Activated T-cell treated with anti-CD3 and anti-CD28 coated beads, Interleukin-2, amount 50 U/mL, for 72 hours (primary cell): Measurements from ENCODE around the gene LDLRAD4. TPM values are rescaled to one million over a fixed set of nuclear protein-coding genes. Genes with fewer than 3 reads are reported as not detected.
A peak's percentile ranks its signal among the peaks of the same experiment; 100 is the strongest.

Source experiments
- ATAC-seq, 2 donors: fragments of 150-1000 bp; cut with Tn5 transposase; replicated peaks in 1 of 2; 2 replicates each; pipeline ENCODE4 v1.10.0; 2021; ENCODE audit warnings: moderate library complexity in 2 of 2, mild to moderate bottlenecking in 1 of 2
- DNase-seq, 2 donors: peaks; one replicate each; pipeline ENCODE4 v3.0.0; 2021 to 2022; ENCODE audit warnings: mixed read lengths in 1 of 2
- H3K27ac Mint-ChIP-seq: one replicate; pipeline ENCODE4 v1.8.0; 2022; ENCODE audit warnings: mild to moderate bottlenecking, moderate library complexity, mixed read lengths
- H3K27me3 Mint-ChIP-seq: one replicate; pipeline ENCODE4 v1.8.0; 2022; ENCODE audit warnings: low read depth, mixed read lengths
- H3K36me3 Mint-ChIP-seq, 2 donors: one replicate each; pipeline ENCODE4 v1.8.0; 2022; ENCODE audit warnings: mixed read lengths in 2 of 2, mild to moderate bottlenecking in 1 of 2; ENCODE audit not compliant: insufficient read depth in 2 of 2
- H3K4me1 Mint-ChIP-seq: one replicate; pipeline ENCODE4 v1.8.0; 2022; ENCODE audit warnings: low read depth, mixed read lengths
- H3K4me3 Mint-ChIP-seq, 2 donors: one replicate each; pipeline ENCODE4 v1.8.0; 2022; ENCODE audit warnings: mild to moderate bottlenecking in 2 of 2, mixed read lengths in 2 of 2, moderate library complexity in 2 of 2
- H3K9me3 Mint-ChIP-seq, 2 donors: one replicate each; pipeline ENCODE4 v1.8.0; 2022; ENCODE audit warnings: mixed read lengths in 2 of 2
- total RNA-seq, 2 donors: library from RNA; stranded (reverse); gene quantifications; one replicate each; pipeline ENCODE4 v1.2.3, GENCODE V29; 2022

Gene LDLRAD4
- total RNA-seq, 2 donors from 2014 or later: 46.0 to 47.2 TPM

GRCh38 chr18:13550418-13551304 lies 332.1 kb downstream of the LDLRAD4 start:
- no peak overlapping the region for H3K4me3 Mint-ChIP-seq
- peaks cover 0 to 2% of the 10 kb centered on the region in 2 donors for H3K9me3 Mint-ChIP-seq
- DNase-seq: no peak
- H3K27me3 Mint-ChIP-seq: no peaks in the 10 kb centered on the region
- H3K4me1 Mint-ChIP-seq: peaks cover 17% of the 10 kb centered on the region
- H3K27ac Mint-ChIP-seq: no peak overlapping the region
- no peak for ATAC-seq
- H3K36me3 Mint-ChIP-seq: peaks cover 1 to 6% of the 10 kb centered on the region in 2 donors

- Mint-ChIP-seq H3K36me3 (peaks cover 1 to 6% of the 10 kb centered on the region in 2 donors), H3K27me3 (no peaks in the 10 kb centered on the region), H3K9me3 (peaks cover 0 to 2% of the 10 kb centered on the region in 2 donors), H3K4me1 (peaks cover 17% of the 10 kb centered on the region), H3K4me3 (no peak overlapping the region), H3K27ac (no peak overlapping the region)
- no peak for ATAC-seq
- DNase-seq: no peak
Measured at GRCh38 chr18:13551305-13551603, 332.7 kb downstream of the LDLRAD4 start.

GRCh38 chr18:13551841-13552733 lies 333.5 kb downstream of the LDLRAD4 start:
- H3K9me3 Mint-ChIP-seq: peaks cover 0 to 2% of the 10 kb centered on the region in 2 donors
- no peak overlapping the region for H3K27ac Mint-ChIP-seq
- peaks cover 17% of the 10 kb centered on the region for H3K4me1 Mint-ChIP-seq
- no peak overlapping the region for H3K4me3 Mint-ChIP-seq
- no peak for ATAC-seq
- H3K27me3 Mint-ChIP-seq: no peaks in the 10 kb centered on the region
- no peak for DNase-seq
- peaks cover 1 to 6% of the 10 kb centered on the region in 2 donors for H3K36me3 Mint-ChIP-seq

- DNase-seq (no peak), ATAC-seq (no peak)
- no peak overlapping the region for H3K27ac Mint-ChIP-seq
- H3K27me3 Mint-ChIP-seq: no peaks in the 10 kb centered on the region
- H3K36me3 Mint-ChIP-seq: peaks cover 0 to 2% of the 10 kb centered on the region in 2 donors
- H3K9me3 Mint-ChIP-seq: no peaks in the 10 kb centered on the region
- peaks cover 22% of the 10 kb centered on the region for H3K4me1 Mint-ChIP-seq
- H3K4me3 Mint-ChIP-seq: no peak overlapping the region
Measured at GRCh38 chr18:13553449-13553848, 334.9 kb downstream of the LDLRAD4 start.

GRCh38 chr18:13555192-13555591 lies 336.6 kb downstream of the LDLRAD4 start:
- Mint-ChIP-seq H3K9me3 (no peaks in the 10 kb centered on the region), H3K4me1 (peaks cover 22% of the 10 kb centered on the region), H3K4me3 (peak overlapping the region in 1 of 2 donors; percentile 17), H3K27ac (no peak overlapping the region), H3K36me3 (peaks cover 0 to 2% of the 10 kb centered on the region in 2 donors), H3K27me3 (no peaks in the 10 kb centered on the region)
- peak; percentile 47 to 65 for ATAC-seq
- no peak for DNase-seq

- H3K9me3 Mint-ChIP-seq: no peaks in the 10 kb centered on the region
- no peak for ATAC-seq
- H3K36me3 Mint-ChIP-seq: peaks cover 0 to 2% of the 10 kb centered on the region in 2 donors
Measured at GRCh38 chr18:13555865-13556264, 337.3 kb downstream of the LDLRAD4 start.

GRCh38 chr18:13556502-13556901 lies 337.9 kb downstream of the LDLRAD4 start:
- Mint-ChIP-seq H3K4me1 (peaks cover 30% of the 10 kb centered on the region), H3K27ac (no peak overlapping the region), H3K9me3 (no peaks in the 10 kb centered on the region), H3K4me3 (no peak overlapping the region), H3K27me3 (no peaks in the 10 kb centered on the region), H3K36me3 (no peaks in the 10 kb centered on the region)
- ATAC-seq (no peak), DNase-seq (no peak)

More at GRCh38 chr18:13555865-13556264, 337.3 kb downstream of the LDLRAD4 start:
- Mint-ChIP-seq H3K27ac (no peak overlapping the region), H3K4me3 (no peak overlapping the region), H3K27me3 (no peaks in the 10 kb centered on the region), H3K4me1 (peaks cover 29% of the 10 kb centered on the region)
- no peak for DNase-seq

GRCh38 chr18:13558124-13558523 lies 339.6 kb downstream of the LDLRAD4 start:
- H3K27ac Mint-ChIP-seq: peak overlapping the region; percentile 20

GRCh38 chr18:13558790-13559189 lies 340.2 kb downstream of the LDLRAD4 start:
- H3K4me1 Mint-ChIP-seq: peaks cover 51% of the 10 kb centered on the region
- H3K36me3 Mint-ChIP-seq: no peaks in the 10 kb centered on the region
- H3K9me3 Mint-ChIP-seq: no peaks in the 10 kb centered on the region
- H3K27ac Mint-ChIP-seq: no peak overlapping the region
- H3K4me3 Mint-ChIP-seq: no peak overlapping the region
- no peak for ATAC-seq
- no peaks in the 10 kb centered on the region for H3K27me3 Mint-ChIP-seq
- DNase-seq: no peak

More at GRCh38 chr18:13558124-13558523, 339.6 kb downstream of the LDLRAD4 start:
- no peaks in the 10 kb centered on the region for H3K9me3 Mint-ChIP-seq
- DNase-seq: peak in 1 of 2 donors; percentile 35
- H3K4me3 Mint-ChIP-seq: no peak overlapping the region
- no peaks in the 10 kb centered on the region for H3K27me3 Mint-ChIP-seq
- peaks cover 45% of the 10 kb centered on the region for H3K4me1 Mint-ChIP-seq
- ATAC-seq: no peak
- H3K36me3 Mint-ChIP-seq: no peaks in the 10 kb centered on the region

GRCh38 chr18:13559754-13560153 lies 341.2 kb downstream of the LDLRAD4 start:
- Mint-ChIP-seq H3K9me3 (no peaks in the 10 kb centered on the region), H3K36me3 (no peaks in the 10 kb centered on the region), H3K27me3 (no peaks in the 10 kb centered on the region), H3K4me1 (peaks cover 59% of the 10 kb centered on the region), H3K27ac (no peak overlapping the region), H3K4me3 (no peak overlapping the region)
- ATAC-seq: no peak
- no peak for DNase-seq

GRCh38 chr18:13560306-13560705 lies 341.7 kb downstream of the LDLRAD4 start:
- no peaks in the 10 kb centered on the region for H3K27me3 Mint-ChIP-seq
- DNase-seq (no peak), ATAC-seq (no peak)
- no peak overlapping the region for H3K4me3 Mint-ChIP-seq
- H3K36me3 Mint-ChIP-seq: no peaks in the 10 kb centered on the region
- peaks cover 57% of the 10 kb centered on the region for H3K4me1 Mint-ChIP-seq
- H3K9me3 Mint-ChIP-seq: no peaks in the 10 kb centered on the region
- no peak overlapping the region for H3K27ac Mint-ChIP-seq

GRCh38 chr18:13562494-13563029 lies 344.0 kb downstream of the LDLRAD4 start:
- H3K27ac Mint-ChIP-seq: peak overlapping the region; percentile 98
- H3K4me1 Mint-ChIP-seq: peaks cover 77% of the 10 kb centered on the region
- no peaks in the 10 kb centered on the region for H3K9me3 Mint-ChIP-seq

GRCh38 chr18:13563390-13563805 lies 344.8 kb downstream of the LDLRAD4 start:
- Mint-ChIP-seq H3K27ac (peak overlapping the region; percentile 98), H3K36me3 (no peaks in the 10 kb centered on the region), H3K27me3 (no peaks in the 10 kb centered on the region), H3K4me1 (peaks cover 80% of the 10 kb centered on the region), H3K4me3 (peak overlapping the region; percentile 81 to 97), H3K9me3 (no peaks in the 10 kb centered on the region)
- ATAC-seq: no peak
- no peak for DNase-seq

More at GRCh38 chr18:13562494-13563029, 344.0 kb downstream of the LDLRAD4 start:
- H3K4me3 Mint-ChIP-seq: peak overlapping the region; percentile 81 to 97
- DNase-seq: peak; percentile 88 to 94
- ATAC-seq: peak; percentile 91 to 93
- H3K36me3 Mint-ChIP-seq: no peaks in the 10 kb centered on the region
- no peaks in the 10 kb centered on the region for H3K27me3 Mint-ChIP-seq
